ENCODE results near the gene GFPT2. TPM values are rescaled to one million over a fixed set of nuclear protein-coding genes. Genes with fewer than 3 reads are reported as not detected.

Gene GFPT2
- total and polyA plus RNA-seq, 2 of the 8 experiments (the other 6 are each of a cell fraction or from before 2014, with no cell fraction given) = 83.7 to 143 TPM

DNA sequence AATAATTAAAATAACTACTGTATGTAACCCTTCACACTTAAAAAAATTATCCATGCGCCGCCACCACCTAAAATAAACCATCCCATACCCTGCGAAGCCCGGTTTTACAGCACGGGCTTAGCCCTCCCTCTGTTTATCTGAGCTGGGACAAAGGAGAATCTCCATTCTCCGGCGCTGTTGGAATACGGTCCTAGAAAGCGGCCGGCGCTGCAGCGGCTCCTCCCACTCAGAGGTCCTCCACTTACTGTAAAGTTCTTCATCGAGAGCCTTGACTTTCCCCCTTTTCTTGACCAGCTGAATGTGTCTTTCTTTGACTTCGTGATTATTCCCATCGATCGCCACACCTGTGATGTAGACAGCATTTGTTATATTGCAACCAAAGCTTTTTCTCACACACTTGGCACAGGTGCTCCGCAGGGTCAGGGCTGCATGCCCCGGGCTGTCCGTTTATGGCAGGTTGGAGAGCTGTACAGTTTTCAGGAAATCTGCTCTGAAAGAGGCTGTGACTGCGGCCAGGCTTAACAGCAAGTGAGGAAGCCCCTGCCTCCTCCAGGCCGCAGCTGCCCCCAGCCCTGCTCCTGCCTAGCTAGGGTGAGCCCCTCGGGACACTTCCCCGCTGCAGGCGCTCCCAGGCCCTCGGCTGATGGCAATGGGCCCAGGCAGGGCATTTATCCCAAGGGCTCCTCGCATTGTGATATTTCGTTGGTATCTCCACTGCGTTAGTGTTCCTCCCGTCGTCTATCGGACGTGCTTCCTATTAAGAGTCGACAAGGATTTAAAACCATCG is 16.7 kb downstream of the GFPT2 start:
- H3K27ac ChIP-seq (ENCODE audit: low read depth, low read length) = no peak overlapping the region

More for the DNA sequence above, 16.7 kb downstream of the GFPT2 start:
- H3K27me3 ChIP-seq (replicated peaks in 1 of 4; ENCODE audit: control insufficient read depth in 3 of 4, extremely low read depth in 1 of 4, insufficient read depth in 3 of 4, low read length in 3 of 4) = no peaks in the 10 kb centered on the region
- peaks cover 4 to 11% (median 6%) of the 10 kb centered on the region in 4 experiments; a peak in 6 of 7 replicates for H3K4me1 ChIP-seq (replicated peaks in 1 of 4; ENCODE audit: control insufficient read depth in 3 of 4, insufficient read depth in 4 of 4, low read length in 3 of 4)
- H3K79me2 ChIP-seq (ENCODE audit: control insufficient read depth in 1 of 2, insufficient read depth in 2 of 2, low read length in 2 of 2) = peaks cover 5 to 24% of the 10 kb centered on the region in 2 experiments; a peak in 3 of 4 replicates
- H2BK120ac ChIP-seq (replicated peaks; ENCODE audit: low read depth, low read length) = no peak overlapping the region
- H4K91ac ChIP-seq (replicated peaks; ENCODE audit: insufficient read length, low read length) = no peak overlapping the region
- ChIA-PET CTCF (ENCODE audit: partially characterized antibody) (interaction anchor here (0.5 to 14.0 kb wide), 4 partner anchors 19 to 661 kb away, joined by 3 to 192 read pairs (median 3); no protein-coding TSS in a partner anchor), POLR2A (ENCODE audit: partially characterized antibody) (interaction anchor here (10.9 kb wide), 1 partner anchor 9 kb away, joined by 146 read pairs; no protein-coding TSS in a partner anchor)
- no peaks in the 10 kb centered on the region for H3K23me2 ChIP-seq (ENCODE audit: low read depth, low read length)
- H3K56ac ChIP-seq (replicated peaks; ENCODE audit: insufficient read length, low read depth, low read length) = no peak overlapping the region
- H2BK12ac ChIP-seq (ENCODE audit: low read depth, low read length) = no peak overlapping the region
- H2BK15ac ChIP-seq (ENCODE audit: low read length) = no peak overlapping the region
- no peak overlapping the region for H4K5ac ChIP-seq (ENCODE audit: insufficient read length, low read depth, low read length)
- H3K4ac ChIP-seq (replicated peaks; ENCODE audit: insufficient read length, low read depth, low read length) = no peak overlapping the region
- no peak overlapping the region for H3K14ac ChIP-seq (ENCODE audit: insufficient read length)
- H2AK5ac ChIP-seq (ENCODE audit: low read depth, low read length) = no peak overlapping the region
- peaks cover 0 to 5% of the 10 kb centered on the region in 2 experiments for H4K20me1 ChIP-seq (replicated peaks in 1 of 2; ENCODE audit: control insufficient read depth in 1 of 2, insufficient read depth in 2 of 2, low read length in 2 of 2)
- H3K18ac ChIP-seq (ENCODE audit: extremely low read depth, low read length) = no peak overlapping the region
- TF ChIP-seq CHD2 (IDR thresholded peaks at IDR 0.05; ENCODE audit: low read length) = no peak
- no peak for TF ChIP-seq RFX5 (IDR thresholded peaks at IDR 0.05; ENCODE audit: borderline replicate concordance, low read depth, low read length)
- TF ChIP-seq TCF12 (IDR thresholded peaks at IDR 0.05; ENCODE audit: low read depth, low read length) = no peak
- no peak for TF ChIP-seq JUND (IDR thresholded peaks at IDR 0.05; ENCODE audit: low read length)
- no peak for TF ChIP-seq TBP (IDR thresholded peaks at IDR 0.05; ENCODE audit: low read depth, low read length)
- TF ChIP-seq NRF1 (IDR thresholded peaks at IDR 0.05; ENCODE audit: low read depth, low read length) = no peak
- TF ChIP-seq SP1 (IDR thresholded peaks at IDR 0.05; ENCODE audit: low read depth, low read length) = no peak
- no peak for TF ChIP-seq RBBP5 (IDR thresholded peaks at IDR 0.05; ENCODE audit: borderline replicate concordance, low read depth, low read length)
- no peak for TF ChIP-seq CBX5 (IDR thresholded peaks at IDR 0.05; ENCODE audit: low read depth, low read length)
- TF ChIP-seq, protein P1, sequence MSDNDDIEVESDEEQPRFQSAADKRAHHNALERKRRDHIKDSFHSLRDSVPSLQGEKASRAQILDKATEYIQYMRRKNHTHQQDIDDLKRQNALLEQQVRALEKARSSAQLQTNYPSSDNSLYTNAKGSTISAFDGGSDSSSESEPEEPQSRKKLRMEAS (IDR thresholded peaks at IDR 0.05) = no peak
- DNase-seq (ENCODE audit: low read depth in 1 of 2, low spot score in 2 of 2) = no peak
- H2AFZ ChIP-seq (ENCODE audit: low read length) = no peak overlapping the region
- no peak overlapping the region; the same call in 1 of the 2 replicates for H2BK5ac ChIP-seq (ENCODE audit: low read depth, low read length)
- no peak overlapping the region for H2BK20ac ChIP-seq (ENCODE audit: low read length)
- H3K9me3 ChIP-seq (ENCODE audit: insufficient read depth in 2 of 2, low read depth in 1 of 2, low read length in 1 of 2) = no peaks in the 10 kb centered on the region
- H3K4me3 ChIP-seq (ENCODE audit: extremely low read depth in 1 of 4, insufficient read depth in 2 of 4, low read depth in 3 of 4, low read length in 4 of 4) = no peak overlapping the region
- peaks cover 24 to 51% (median 43%) of the 10 kb centered on the region in 4 experiments for H3K36me3 ChIP-seq (ENCODE audit: control insufficient read depth in 2 of 4, insufficient read depth in 4 of 4, low read length in 3 of 4)
- no peak overlapping the region for H4K8ac ChIP-seq (ENCODE audit: extremely low read depth, insufficient read depth, low read length)
- H3K23ac ChIP-seq (ENCODE audit: insufficient read length) = no peak overlapping the region
- H3K9ac ChIP-seq (replicated peaks in 1 of 4; ENCODE audit: extremely low read depth in 1 of 4, low read depth in 3 of 4, low read length in 3 of 4) = no peak overlapping the region
- WGBS, 2 experiments (ENCODE audit: extremely low coverage in 1 of 2, insufficient coverage in 1 of 2, insufficient read length in 1 of 2, insufficient replicate concordance in 2 of 2, low coverage in 1 of 2, low lambda C conversion rate in 2 of 2, missing lambda C conversion rate in 1 of 2) = 94 to 100% methylated on average over 2 to 34 of the region's 34 CpGs
- no peak overlapping the region for H3K4me2 ChIP-seq (ENCODE audit: insufficient read depth in 1 of 2, low read depth in 2 of 2, low read length in 2 of 2)
- peaks cover 12% of the 10 kb centered on the region for H3K79me1 ChIP-seq (ENCODE audit: low read depth, low read length)
- no peak for FAIRE-seq

All from H1 (cell line).